WTC11 (cell line): ENCODE data around the gene NDUFAF8. TPM values are rescaled to one million over a fixed set of nuclear protein-coding genes. Genes with fewer than 3 reads are reported as not detected.

Experiments
- ATAC-seq: fragments of 200-7000 bp; cut with Tn5 transposase; 2 replicates; pipeline ENCODE4 v1.10.0; 2021; ENCODE audit warnings: mild to moderate bottlenecking, moderate library complexity
- CTCF ChIA-PET: fragments of 300-600 bp; sonication (Branson Sonifier 250); formaldehyde crosslinking; loops from one replicate; lab custom pipeline; 2021; ENCODE audit warnings: antibody characterized with exemption; lab: Charles Lee
- POLR2A ChIA-PET: fragments of 350-600 bp; sonication (Branson Sonifier 250); formaldehyde crosslinking; loops from one replicate; lab custom pipeline; 2021; ENCODE audit warnings: antibody characterized with exemption; lab: Charles Lee
- DNase-seq: peaks from one replicate; pipeline ENCODE4 v3.0.0; 2021; ENCODE audit warnings: low spot score
- H3K27ac Mint-ChIP-seq: 2 replicates; pipeline ENCODE4 v1.8.0; 2021; ENCODE audit warnings: mixed read lengths
- H3K27me3 Mint-ChIP-seq: 2 replicates; pipeline ENCODE4 v1.8.0; 2021; ENCODE audit warnings: low read depth, mild to moderate bottlenecking, moderate library complexity, mixed read lengths
- H3K36me3 Mint-ChIP-seq: 2 replicates; pipeline ENCODE4 v1.8.0; 2021; ENCODE audit warnings: mixed read lengths
- H3K4me1 Mint-ChIP-seq: 2 replicates; pipeline ENCODE4 v1.8.0; 2022; ENCODE audit warnings: mixed read lengths
- H3K4me3 Mint-ChIP-seq: 2 replicates; pipeline ENCODE4 v1.8.0; 2021; ENCODE audit warnings: mild to moderate bottlenecking, moderate library complexity, mixed read lengths
- H3K9me3 Mint-ChIP-seq: 2 replicates; pipeline ENCODE4 v1.8.0; 2021; ENCODE audit warnings: mixed read lengths
- CREB1 ChIP-seq: sonication (generic); formaldehyde crosslinking; IDR thresholded peaks from 2 replicates; pipeline ENCODE4 v1.8.0; 2023; ENCODE audit warnings: mild to moderate bottlenecking, missing genetic modification reagents
- ESRRA ChIP-seq: sonication (generic); formaldehyde crosslinking; IDR thresholded peaks from 2 replicates; pipeline ENCODE4 v1.8.1; 2022; ENCODE audit warnings: mild to moderate bottlenecking, missing genetic modification reagents, borderline replicate concordance
- GTF2I ChIP-seq: fragments of 250-450 bp; sonication (Bioruptor Pico); conservative IDR thresholded peaks from 2 replicates; pipeline ENCODE4 v1.4.0; 2021; ENCODE audit warnings: mild to moderate bottlenecking
- HMGA2 ChIP-seq: fragments of 250-450 bp; sonication (Bioruptor Pico); IDR thresholded peaks from 2 replicates; pipeline ENCODE4 v1.4.0; 2021; ENCODE audit warnings: mild to moderate bottlenecking, moderate library complexity
- NFATC4 ChIP-seq: fragments of 250-450 bp; sonication (Bioruptor Pico); IDR thresholded peaks from 2 replicates; pipeline ENCODE4 v1.9.0; 2021; ENCODE audit warnings: mild to moderate bottlenecking
- OVOL2 ChIP-seq: fragments of 250-450 bp; sonication (Bioruptor Pico); IDR thresholded peaks from 2 replicates; pipeline ENCODE4 v1.9.0; 2021; ENCODE audit warnings: mild to moderate bottlenecking, borderline replicate concordance
- SMAD4 ChIP-seq: sonication (generic); formaldehyde crosslinking; IDR thresholded peaks from 2 replicates; pipeline ENCODE4 v1.8.0; 2022; ENCODE audit warnings: mild to moderate bottlenecking, missing genetic modification reagents
- TEAD1 ChIP-seq: sonication (generic); formaldehyde crosslinking; IDR thresholded peaks from 2 replicates; pipeline ENCODE4 v1.8.0; 2022; ENCODE audit warnings: mild to moderate bottlenecking, missing genetic modification reagents
- ZBTB21 ChIP-seq: sonication (generic); formaldehyde crosslinking; IDR thresholded peaks from 2 replicates; pipeline ENCODE4 v1.8.1; 2023; ENCODE audit warnings: mild to moderate bottlenecking, missing genetic modification reagents, borderline replicate concordance
- ZNF232 ChIP-seq: sonication (generic); formaldehyde crosslinking; IDR thresholded peaks from 2 replicates; pipeline ENCODE4 v1.8.0; 2022; ENCODE audit warnings: mild to moderate bottlenecking, missing genetic modification reagents
- ZNF317 ChIP-seq: sonication (generic); formaldehyde crosslinking; IDR thresholded peaks from 2 replicates; pipeline ENCODE4 v1.8.1; 2023; ENCODE audit warnings: low read depth, mild to moderate bottlenecking, moderate library complexity, missing genetic modification reagents, borderline replicate concordance
- ZNF396 ChIP-seq: fragments of 250-450 bp; sonication (Bioruptor Pico); IDR thresholded peaks from 2 replicates; pipeline ENCODE4 v1.8.0; 2021; ENCODE audit warnings: mild to moderate bottlenecking, moderate library complexity, borderline replicate concordance
- ZNF671 ChIP-seq: fragments of 250-450 bp; sonication (Bioruptor Pico); IDR thresholded peaks from 2 replicates; pipeline ENCODE4 v1.8.0; 2021; ENCODE audit warnings: mild to moderate bottlenecking
- total RNA-seq: library from RNA; stranded (reverse); gene quantifications from 3 replicates; pipeline ENCODE4 v1.2.3, GENCODE V29; 2021
- TF ChIP-seq, protein P1 (sequence below): sonication (generic); formaldehyde crosslinking; IDR thresholded peaks from 2 replicates; pipeline ENCODE4 v1.8.1; 2022; ENCODE audit warnings: missing genetic modification reagents, borderline replicate concordance
- TF ChIP-seq, protein P2 (sequence below): sonication (generic); formaldehyde crosslinking; IDR thresholded peaks from 2 replicates; pipeline ENCODE4 v1.8.1; 2022; ENCODE audit warnings: low read depth, missing genetic modification reagents, borderline replicate concordance
- TF ChIP-seq, protein P3 (sequence below): sonication (generic); formaldehyde crosslinking; conservative IDR thresholded peaks from 2 replicates; pipeline ENCODE4 v1.8.1; 2022; ENCODE audit warnings: mild to moderate bottlenecking, missing genetic modification reagents
- TF ChIP-seq, protein P4 (sequence below): sonication (generic); formaldehyde crosslinking; IDR thresholded peaks from 2 replicates; pipeline ENCODE4 v1.8.1; 2023; ENCODE audit warnings: mild to moderate bottlenecking, missing genetic modification reagents, moderate library complexity
- TF ChIP-seq, protein P5 (sequence below): fragments of 250-450 bp; sonication (Bioruptor Pico); conservative IDR thresholded peaks from 2 replicates; pipeline ENCODE4 v1.9.0; 2021; ENCODE audit warnings: mild to moderate bottlenecking
- TF ChIP-seq, protein P6 (sequence below): fragments of 250-450 bp; sonication (Bioruptor Pico); IDR thresholded peaks from 2 replicates; pipeline ENCODE4 v1.8.0; 2021; ENCODE audit warnings: mild to moderate bottlenecking

Gene NDUFAF8
- total RNA-seq, 1 experiment from 2014 or later, result 73.0 TPM

DNA sequence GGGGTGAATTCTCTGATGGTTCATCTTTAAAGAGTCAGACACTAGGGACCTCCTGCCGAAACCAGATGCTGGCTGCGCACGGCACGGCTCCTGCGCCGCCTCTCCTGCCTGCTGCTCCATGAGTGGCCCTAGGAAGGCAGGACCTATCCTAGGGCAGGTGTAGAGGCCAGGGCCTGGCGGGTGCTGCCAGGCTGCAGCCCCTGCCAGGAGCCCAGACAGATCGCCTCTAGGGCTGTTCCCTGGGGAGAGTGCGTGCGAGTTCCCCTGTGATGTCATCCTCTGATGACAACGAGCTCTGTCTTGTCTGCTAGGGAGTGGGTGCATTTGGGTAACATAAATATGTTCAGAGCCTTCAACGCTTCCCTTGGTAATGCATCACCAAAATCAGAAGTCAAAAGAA, 32.1 kb downstream of the NDUFAF8 start (continued):
- TF ChIP-seq ZBTB21 (CRISPR knock-in tag) (no peak), SMAD4 (CRISPR knock-in tag) (no peak), ESRRA (CRISPR knock-in tag) (no peak), GTF2I (no peak), ZNF671 (CRISPR knock-in tag) (no peak), ZNF317 (CRISPR knock-in tag) (no peak), ZNF396 (CRISPR knock-in tag) (no peak)
- TF ChIP-seq, protein P1, sequence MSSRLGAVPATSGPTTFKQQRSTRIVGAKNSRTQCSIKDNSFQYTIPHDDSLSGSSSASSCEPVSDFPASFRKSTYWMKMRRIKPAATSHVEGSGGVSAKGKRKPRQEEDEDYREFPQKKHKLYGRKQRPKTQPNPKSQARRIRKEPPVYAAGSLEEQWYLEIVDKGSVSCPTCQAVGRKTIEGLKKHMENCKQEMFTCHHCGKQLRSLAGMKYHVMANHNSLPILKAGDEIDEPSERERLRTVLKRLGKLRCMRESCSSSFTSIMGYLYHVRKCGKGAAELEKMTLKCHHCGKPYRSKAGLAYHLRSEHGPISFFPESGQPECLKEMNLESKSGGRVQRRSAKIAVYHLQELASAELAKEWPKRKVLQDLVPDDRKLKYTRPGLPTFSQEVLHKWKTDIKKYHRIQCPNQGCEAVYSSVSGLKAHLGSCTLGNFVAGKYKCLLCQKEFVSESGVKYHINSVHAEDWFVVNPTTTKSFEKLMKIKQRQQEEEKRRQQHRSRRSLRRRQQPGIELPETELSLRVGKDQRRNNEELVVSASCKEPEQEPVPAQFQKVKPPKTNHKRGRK (CRISPR knock-in tag), result no peak
- TF ChIP-seq, protein P2, sequence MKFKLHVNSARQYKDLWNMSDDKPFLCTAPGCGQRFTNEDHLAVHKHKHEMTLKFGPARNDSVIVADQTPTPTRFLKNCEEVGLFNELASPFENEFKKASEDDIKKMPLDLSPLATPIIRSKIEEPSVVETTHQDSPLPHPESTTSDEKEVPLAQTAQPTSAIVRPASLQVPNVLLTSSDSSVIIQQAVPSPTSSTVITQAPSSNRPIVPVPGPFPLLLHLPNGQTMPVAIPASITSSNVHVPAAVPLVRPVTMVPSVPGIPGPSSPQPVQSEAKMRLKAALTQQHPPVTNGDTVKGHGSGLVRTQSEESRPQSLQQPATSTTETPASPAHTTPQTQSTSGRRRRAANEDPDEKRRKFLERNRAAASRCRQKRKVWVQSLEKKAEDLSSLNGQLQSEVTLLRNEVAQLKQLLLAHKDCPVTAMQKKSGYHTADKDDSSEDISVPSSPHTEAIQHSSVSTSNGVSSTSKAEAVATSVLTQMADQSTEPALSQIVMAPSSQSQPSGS (CRISPR knock-in tag), result no peak
- TF ChIP-seq, protein P3, sequence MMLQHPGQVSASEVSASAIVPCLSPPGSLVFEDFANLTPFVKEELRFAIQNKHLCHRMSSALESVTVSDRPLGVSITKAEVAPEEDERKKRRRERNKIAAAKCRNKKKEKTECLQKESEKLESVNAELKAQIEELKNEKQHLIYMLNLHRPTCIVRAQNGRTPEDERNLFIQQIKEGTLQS, result no peak
- TF ChIP-seq, protein P4, sequence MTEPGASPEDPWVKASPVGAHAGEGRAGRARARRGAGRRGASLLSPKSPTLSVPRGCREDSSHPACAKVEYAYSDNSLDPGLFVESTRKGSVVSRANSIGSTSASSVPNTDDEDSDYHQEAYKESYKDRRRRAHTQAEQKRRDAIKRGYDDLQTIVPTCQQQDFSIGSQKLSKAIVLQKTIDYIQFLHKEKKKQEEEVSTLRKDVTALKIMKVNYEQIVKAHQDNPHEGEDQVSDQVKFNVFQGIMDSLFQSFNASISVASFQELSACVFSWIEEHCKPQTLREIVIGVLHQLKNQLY, result no peak

DNA sequence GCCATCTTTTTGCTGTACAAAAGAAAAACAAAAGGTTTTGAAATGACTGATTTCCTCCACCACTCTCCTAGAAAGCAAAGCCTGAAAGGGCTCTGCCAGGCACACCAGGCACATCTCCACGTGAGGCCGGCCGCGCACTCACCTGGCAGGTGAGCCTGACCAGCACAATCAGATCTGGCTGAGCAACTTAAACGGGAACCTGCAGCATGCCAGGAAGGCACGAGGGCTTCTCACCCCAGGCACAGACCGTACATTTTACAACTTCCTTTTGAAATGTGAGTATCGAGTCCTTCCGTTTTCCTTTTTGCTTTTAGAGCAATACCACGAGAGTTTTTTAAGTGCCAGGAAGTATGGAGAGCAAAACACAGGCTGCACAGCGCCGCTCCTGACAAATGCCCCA, 33.5 kb downstream of the NDUFAF8 start:
- Mint-ChIP-seq H3K9me3 (no peaks in the 10 kb centered on the region), H3K4me3 (no peak overlapping the region), H3K27me3 (no peaks in the 10 kb centered on the region), H3K4me1 (no peaks in the 10 kb centered on the region), H3K27ac (0 out of 2 replicates have a peak overlapping the region, but pooled peaks have one; percentile 42), H3K36me3 (peaks cover 43% of the 10 kb centered on the region)
- ATAC-seq, result no peak
- TF ChIP-seq GTF2I (no peak), ZNF317 (CRISPR knock-in tag) (no peak), ZNF671 (CRISPR knock-in tag) (no peak), NFATC4 (CRISPR knock-in tag) (no peak), OVOL2 (CRISPR knock-in tag) (no peak), ZNF232 (CRISPR knock-in tag) (no peak), TEAD1 (CRISPR knock-in tag) (no peak)
- TF ChIP-seq, protein P5, sequence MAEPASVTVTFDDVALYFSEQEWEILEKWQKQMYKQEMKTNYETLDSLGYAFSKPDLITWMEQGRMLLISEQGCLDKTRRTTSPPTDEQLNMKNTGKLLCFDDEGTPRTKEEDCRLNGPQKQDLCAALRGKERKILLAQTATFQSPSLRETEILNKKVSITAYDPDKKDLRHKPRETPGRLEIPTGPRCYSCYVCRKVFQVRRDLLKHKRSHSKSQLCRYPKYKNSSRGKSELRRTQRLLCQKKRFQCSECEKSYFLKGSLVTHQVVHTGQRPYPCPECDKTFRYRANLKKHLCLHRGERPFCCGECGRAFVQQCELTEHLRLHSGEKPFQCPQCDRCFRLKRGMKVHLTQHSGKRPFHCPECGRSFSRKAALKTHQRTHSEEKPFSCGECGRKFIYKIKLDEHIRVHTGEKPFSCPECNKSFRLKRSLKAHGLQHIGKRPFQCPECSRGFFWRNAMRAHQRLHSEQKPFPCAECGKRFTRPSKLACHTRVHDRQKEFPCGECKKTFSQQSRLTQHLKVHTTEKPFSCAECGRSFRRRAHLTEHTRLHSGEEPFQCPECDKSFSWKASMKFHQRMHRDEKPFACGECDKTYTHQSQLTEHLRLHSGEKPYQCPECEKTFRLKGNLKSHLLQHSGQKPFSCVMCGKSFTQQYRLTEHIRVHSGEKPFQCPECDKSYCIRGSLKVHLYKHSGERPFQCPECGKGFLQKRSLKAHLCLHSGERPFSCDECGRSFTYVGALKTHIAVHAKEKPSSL, result no peak
- ChIA-PET POLR2A (no interaction called here), CTCF (no interaction called here)
- no peak for DNase-seq

DNA sequence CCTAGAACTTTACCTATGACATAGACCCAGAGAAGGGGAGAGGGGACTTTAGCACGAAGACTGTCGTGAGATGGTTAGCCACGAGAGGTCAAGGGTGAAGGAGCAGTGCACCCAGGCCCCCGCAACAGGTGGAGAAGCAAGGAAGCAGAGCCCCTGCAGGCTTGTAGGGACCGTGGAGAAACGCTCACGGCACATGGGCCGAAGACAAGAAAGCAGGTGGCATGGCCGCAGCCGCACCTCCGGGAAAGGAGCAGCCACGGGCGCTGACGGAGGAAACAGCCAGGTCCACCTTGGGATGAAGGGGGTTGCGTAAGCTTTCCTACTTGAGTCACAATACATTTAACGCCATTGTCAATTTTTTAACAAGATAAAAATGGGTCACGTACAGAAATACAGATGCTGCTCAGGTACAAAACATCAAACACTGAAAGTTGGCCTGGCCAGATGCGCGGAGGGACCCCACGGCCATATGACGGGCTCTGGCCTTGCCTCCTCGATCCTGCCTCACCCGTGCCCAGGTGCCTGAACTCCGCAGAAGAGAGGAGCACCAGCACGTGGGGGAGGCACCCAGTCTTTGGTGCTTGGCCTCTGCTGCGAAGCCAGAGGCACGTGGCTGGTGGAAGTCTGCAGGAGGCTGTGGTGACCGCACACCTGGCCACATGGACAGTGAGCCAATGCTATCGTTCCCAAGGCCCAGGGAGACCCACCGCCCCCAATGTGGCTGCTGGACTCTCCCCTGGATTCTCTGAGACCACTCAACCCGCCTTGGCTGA, 34.8 kb downstream of the NDUFAF8 start:
- TF ChIP-seq CREB1 (no peak), OVOL2 (CRISPR knock-in tag) (no peak), SMAD4 (CRISPR knock-in tag) (no peak), HMGA2 (CRISPR knock-in tag) (no peak)
- TF ChIP-seq, protein P6, sequence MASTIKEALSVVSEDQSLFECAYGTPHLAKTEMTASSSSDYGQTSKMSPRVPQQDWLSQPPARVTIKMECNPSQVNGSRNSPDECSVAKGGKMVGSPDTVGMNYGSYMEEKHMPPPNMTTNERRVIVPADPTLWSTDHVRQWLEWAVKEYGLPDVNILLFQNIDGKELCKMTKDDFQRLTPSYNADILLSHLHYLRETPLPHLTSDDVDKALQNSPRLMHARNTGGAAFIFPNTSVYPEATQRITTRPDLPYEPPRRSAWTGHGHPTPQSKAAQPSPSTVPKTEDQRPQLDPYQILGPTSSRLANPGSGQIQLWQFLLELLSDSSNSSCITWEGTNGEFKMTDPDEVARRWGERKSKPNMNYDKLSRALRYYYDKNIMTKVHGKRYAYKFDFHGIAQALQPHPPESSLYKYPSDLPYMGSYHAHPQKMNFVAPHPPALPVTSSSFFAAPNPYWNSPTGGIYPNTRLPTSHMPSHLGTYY (CRISPR knock-in tag), result no peak
- Mint-ChIP-seq H3K4me3 (no peak overlapping the region), H3K4me1 (no peaks in the 10 kb centered on the region), H3K27me3 (no peaks in the 10 kb centered on the region), H3K36me3 (peaks cover 35% of the 10 kb centered on the region), H3K27ac (no peak overlapping the region), H3K9me3 (no peaks in the 10 kb centered on the region)
- CTCF ChIA-PET, result no interaction called here
- POLR2A ChIA-PET, result no interaction called here
- ATAC-seq (no peak), DNase-seq (no peak)
